Neural cell (in vitro differentiated cells): ENCODE data around the gene MPND.

Experiments
- POLR2AphosphoS5 ChIP-seq: IDR thresholded peaks from 2 replicates; pipeline ENCODE4 v1.6.1; 2012
- TF ChIP-seq, protein P1 (sequence below): fragments of 450-650 bp; IDR thresholded peaks from 2 replicates; pipeline ENCODE4 v1.5.1; 2014; ENCODE audit warnings: antibody characterized with exemption, mild to moderate bottlenecking, moderate library complexity; ENCODE audit not compliant: poor library complexity, severe bottlenecking
- TF ChIP-seq, protein P2 (sequence below): IDR thresholded peaks from 2 replicates; pipeline ENCODE4 v1.6.1; 2012; ENCODE audit warnings: borderline replicate concordance

DNA sequence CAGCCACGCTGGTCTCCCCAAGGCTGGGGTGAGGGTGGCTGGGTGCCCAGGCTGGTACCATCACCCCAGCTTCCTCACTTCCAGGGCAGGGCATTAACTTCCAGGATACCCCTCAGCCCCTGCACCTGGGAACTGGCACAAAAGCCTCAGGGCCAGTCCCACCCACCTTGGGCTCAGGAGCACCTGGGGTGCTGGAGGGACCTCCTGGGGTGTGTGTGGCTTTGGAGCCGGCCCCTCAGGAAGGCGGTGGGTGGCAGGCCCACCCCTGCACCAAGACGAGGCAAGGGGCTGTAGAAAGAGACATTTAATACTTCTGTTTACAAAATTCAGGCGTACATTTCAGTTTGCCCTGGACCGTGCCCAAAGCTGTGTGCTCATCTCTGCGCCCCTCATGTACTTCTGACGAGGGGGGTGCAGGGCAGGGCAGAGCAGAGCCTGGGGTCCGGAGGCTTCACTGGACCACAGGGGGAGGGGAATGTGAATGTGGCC, 16.8 kb downstream of the MPND start:
- TF ChIP-seq, protein P1, sequence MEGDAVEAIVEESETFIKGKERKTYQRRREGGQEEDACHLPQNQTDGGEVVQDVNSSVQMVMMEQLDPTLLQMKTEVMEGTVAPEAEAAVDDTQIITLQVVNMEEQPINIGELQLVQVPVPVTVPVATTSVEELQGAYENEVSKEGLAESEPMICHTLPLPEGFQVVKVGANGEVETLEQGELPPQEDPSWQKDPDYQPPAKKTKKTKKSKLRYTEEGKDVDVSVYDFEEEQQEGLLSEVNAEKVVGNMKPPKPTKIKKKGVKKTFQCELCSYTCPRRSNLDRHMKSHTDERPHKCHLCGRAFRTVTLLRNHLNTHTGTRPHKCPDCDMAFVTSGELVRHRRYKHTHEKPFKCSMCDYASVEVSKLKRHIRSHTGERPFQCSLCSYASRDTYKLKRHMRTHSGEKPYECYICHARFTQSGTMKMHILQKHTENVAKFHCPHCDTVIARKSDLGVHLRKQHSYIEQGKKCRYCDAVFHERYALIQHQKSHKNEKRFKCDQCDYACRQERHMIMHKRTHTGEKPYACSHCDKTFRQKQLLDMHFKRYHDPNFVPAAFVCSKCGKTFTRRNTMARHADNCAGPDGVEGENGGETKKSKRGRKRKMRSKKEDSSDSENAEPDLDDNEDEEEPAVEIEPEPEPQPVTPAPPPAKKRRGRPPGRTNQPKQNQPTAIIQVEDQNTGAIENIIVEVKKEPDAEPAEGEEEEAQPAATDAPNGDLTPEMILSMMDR: no peak
- TF ChIP-seq, protein P2, sequence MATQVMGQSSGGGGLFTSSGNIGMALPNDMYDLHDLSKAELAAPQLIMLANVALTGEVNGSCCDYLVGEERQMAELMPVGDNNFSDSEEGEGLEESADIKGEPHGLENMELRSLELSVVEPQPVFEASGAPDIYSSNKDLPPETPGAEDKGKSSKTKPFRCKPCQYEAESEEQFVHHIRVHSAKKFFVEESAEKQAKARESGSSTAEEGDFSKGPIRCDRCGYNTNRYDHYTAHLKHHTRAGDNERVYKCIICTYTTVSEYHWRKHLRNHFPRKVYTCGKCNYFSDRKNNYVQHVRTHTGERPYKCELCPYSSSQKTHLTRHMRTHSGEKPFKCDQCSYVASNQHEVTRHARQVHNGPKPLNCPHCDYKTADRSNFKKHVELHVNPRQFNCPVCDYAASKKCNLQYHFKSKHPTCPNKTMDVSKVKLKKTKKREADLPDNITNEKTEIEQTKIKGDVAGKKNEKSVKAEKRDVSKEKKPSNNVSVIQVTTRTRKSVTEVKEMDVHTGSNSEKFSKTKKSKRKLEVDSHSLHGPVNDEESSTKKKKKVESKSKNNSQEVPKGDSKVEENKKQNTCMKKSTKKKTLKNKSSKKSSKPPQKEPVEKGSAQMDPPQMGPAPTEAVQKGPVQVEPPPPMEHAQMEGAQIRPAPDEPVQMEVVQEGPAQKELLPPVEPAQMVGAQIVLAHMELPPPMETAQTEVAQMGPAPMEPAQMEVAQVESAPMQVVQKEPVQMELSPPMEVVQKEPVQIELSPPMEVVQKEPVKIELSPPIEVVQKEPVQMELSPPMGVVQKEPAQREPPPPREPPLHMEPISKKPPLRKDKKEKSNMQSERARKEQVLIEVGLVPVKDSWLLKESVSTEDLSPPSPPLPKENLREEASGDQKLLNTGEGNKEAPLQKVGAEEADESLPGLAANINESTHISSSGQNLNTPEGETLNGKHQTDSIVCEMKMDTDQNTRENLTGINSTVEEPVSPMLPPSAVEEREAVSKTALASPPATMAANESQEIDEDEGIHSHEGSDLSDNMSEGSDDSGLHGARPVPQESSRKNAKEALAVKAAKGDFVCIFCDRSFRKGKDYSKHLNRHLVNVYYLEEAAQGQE: no peak
- TF ChIP-seq POLR2AphosphoS5: peak; percentile 1
